ENCODE data around the gene SLC2A11.
"Not testable (repeated sequence)": the region's sequence is repeated elsewhere in the genome, so short reads cannot be mapped to it uniquely, and the experiment has no call there.

The SLC2A11 gene

GRCh38 chr22:23896523-23897186 lies 39.0 kb downstream of the SLC2A11 start:
- H3K4me3 ChIP-seq (replicated peaks in 1 of 2; ENCODE audit: low read depth in 2 of 2, low read length in 2 of 2) = no peak overlapping the region
- DNase-seq (ENCODE audit: low read depth in 2 of 2) = no peak
- no peak for TF ChIP-seq CTCF (IDR thresholded peaks at IDR 0.05; ENCODE audit: low read depth, low read length)

GRCh38 chr22:23897320-23897719 lies 39.6 kb downstream of the SLC2A11 start:
- TF ChIP-seq CTCF (IDR thresholded peaks at IDR 0.05; ENCODE audit: low read depth, low read length) = no peak
- no peak for DNase-seq (ENCODE audit: low read depth in 2 of 2)
- no peak overlapping the region for H3K4me3 ChIP-seq (replicated peaks in 1 of 2; ENCODE audit: low read depth in 2 of 2, low read length in 2 of 2)

- no peak for DNase-seq (ENCODE audit: low read depth in 2 of 2)
- TF ChIP-seq CTCF (IDR thresholded peaks at IDR 0.05; ENCODE audit: low read depth, low read length) = no peak
Measured at GRCh38 chr22:23898006-23898974, 40.6 kb downstream of the SLC2A11 start.

GRCh38 chr22:23899042-23899745 lies 41.5 kb downstream of the SLC2A11 start:
- no peak for TF ChIP-seq CTCF (IDR thresholded peaks at IDR 0.05; ENCODE audit: low read depth, low read length)
- no peak for DNase-seq (ENCODE audit: low read depth in 2 of 2)
- H3K4me3 ChIP-seq (replicated peaks in 1 of 2; ENCODE audit: low read depth in 2 of 2, low read length in 2 of 2) = no peak overlapping the region

More at GRCh38 chr22:23898006-23898974, 40.6 kb downstream of the SLC2A11 start:
- no peak overlapping the region for H3K4me3 ChIP-seq (replicated peaks in 1 of 2; ENCODE audit: low read depth in 2 of 2, low read length in 2 of 2)

GRCh38 chr22:23900227-23900626 lies 42.6 kb downstream of the SLC2A11 start:
- not testable (repeated sequence) for DNase-seq (ENCODE audit: low read depth in 2 of 2); H3K4me3 ChIP-seq (replicated peaks in 1 of 2; ENCODE audit: low read depth in 2 of 2, low read length in 2 of 2)

- no peak for TF ChIP-seq CTCF (IDR thresholded peaks at IDR 0.05; ENCODE audit: low read depth, low read length)
- no peak for DNase-seq (ENCODE audit: low read depth in 2 of 2)
Measured at GRCh38 chr22:23901600-23901999, 43.9 kb downstream of the SLC2A11 start.

More at GRCh38 chr22:23901600-23901999, 43.9 kb downstream of the SLC2A11 start:
- H3K4me3 ChIP-seq (replicated peaks in 1 of 2; ENCODE audit: low read depth in 2 of 2, low read length in 2 of 2) = no peak overlapping the region
